ENCODE results near the gene DCTN1. TPM values are rescaled to one million over a fixed set of nuclear protein-coding genes. Genes with fewer than 3 reads are reported as not detected.
"Not testable (repeated sequence)": the region's sequence is repeated elsewhere in the genome, so short reads cannot be mapped to it uniquely, and the experiment has no call there.

DCTN1 gene
- total and polyA plus RNA-seq, 2 donors (not counting 3 experiments of a cell fraction or from before 2014, with no cell fraction given) = 130 to 170 TPM

- Histone ChIP-seq H2AFZ (ENCODE audit: low read depth, low read length) (no peak within 1 kb of the TSS), H3K4me2 (ENCODE audit: insufficient read depth, low read length) (no peak within 1 kb of the TSS), H3K4me1 (ENCODE audit: control insufficient read depth, extremely low read depth, insufficient read depth, low read length) (no peaks in the 10 kb centered on the region), H3K27me3 (ENCODE audit: control insufficient read depth in 2 of 2, insufficient read depth in 2 of 2, low read length in 2 of 2) (peaks cover 11 to 15% of the 10 kb centered on the region in 2 experiments), H3K9me1 (replicated peaks; ENCODE audit: control insufficient read depth, extremely low read depth, insufficient read depth, low read length) (no peaks in the 10 kb centered on the region), H4K20me1 (replicated peaks; ENCODE audit: control insufficient read depth, extremely low read depth, insufficient read depth, low read length) (no peaks in the 10 kb centered on the region), H3K9ac (replicated peaks; ENCODE audit: extremely low read depth, insufficient read depth, low read length) (no peak within 1 kb of the TSS), H3K36me3 (ENCODE audit: control insufficient read depth in 2 of 2, extremely low read depth in 1 of 2, insufficient read depth in 2 of 2, low read length in 2 of 2) (no peaks in the 10 kb centered on the region), H3K4me3 (replicated peaks in 1 of 3; ENCODE audit: insufficient read depth in 1 of 3, low read depth in 1 of 3, low read length in 3 of 3) (no peak within 1 kb of the TSS), H3K79me2 (ENCODE audit: control insufficient read depth, insufficient read depth, low read length) (no peaks in the 10 kb centered on the region), H3K27ac (ENCODE audit: insufficient read depth, low read depth, low read length) (no peak within 1 kb of the TSS), H3K9me3 (replicated peaks; ENCODE audit: control insufficient read depth, insufficient read depth, low read length) (no peaks in the 10 kb centered on the region)
- BruUV-seq (replicated peaks) = no TSS peak
- FAIRE-seq (no peak), DNase-seq (ENCODE audit: low read depth, low spot score) (no peak)
- CTCF ChIA-PET = interaction anchor here (1.3 to 6.9 kb wide), 2 partner anchors 9 to 93 kb away, joined by 3 to 53 read pairs; no protein-coding TSS in a partner anchor
- no peak for TF ChIP-seq POLR2A (IDR thresholded peaks at IDR 0.05; ENCODE audit: low read depth, low read length)
- TF ChIP-seq EZH2 (IDR thresholded peaks at IDR 0.05; ENCODE audit: borderline replicate concordance, low read depth, low read length, severe bottlenecking) = no peak
- no peak for TF ChIP-seq POLR2AphosphoS5 (IDR thresholded peaks at IDR 0.05; ENCODE audit: insufficient read depth, low read depth, low read length)
- no peak for TF ChIP-seq JUN (IDR thresholded peaks at IDR 0.05; ENCODE audit: borderline replicate concordance, insufficient read depth, insufficient read length, low read depth)
- no peak for TF ChIP-seq FOS (IDR thresholded peaks at IDR 0.05; ENCODE audit: borderline replicate concordance, insufficient read depth, low read length)
- no peak for TF ChIP-seq CTCF (IDR thresholded peaks at IDR 0.05; ENCODE audit: extremely low read depth in 1 of 2, insufficient read depth in 1 of 2, low read depth in 1 of 2, low read length in 2 of 2)
- no peak for TF ChIP-seq GATA2 (IDR thresholded peaks at IDR 0.05; ENCODE audit: insufficient read depth, insufficient read length, low read depth, low read length)
- no peak for TF ChIP-seq MAX (IDR thresholded peaks at IDR 0.05; ENCODE audit: insufficient read depth, insufficient read length)
- no peak for TF ChIP-seq MYC (IDR thresholded peaks at IDR 0.05; ENCODE audit: low read depth, low read length)
- dilution Hi-C loops (cut with MboI; ENCODE audit: extremely low pct_ligation_motif_present, low sequenced_read_pairs) (no loop called here), intact Hi-C loops (cut with micrococcal nuclease) (no loop called here)
- POLR2A ChIA-PET = no interaction called here
These were observed 36.8 kb downstream of the DCTN1 start, which contains the start of gene SLC4A5 for GRCh38 chr2:74343316-74343715. TSS of gene SLC4A5 (minus strand) at chr2:74343416. CDS start at chr2:74315023, 28,393 bp downstream.

- H3K4me2 ChIP-seq (ENCODE audit: insufficient read depth, low read length); H3K4me1 ChIP-seq (ENCODE audit: control insufficient read depth, extremely low read depth, insufficient read depth, low read length); BruUV-seq (replicated peaks); H3K36me3 ChIP-seq (ENCODE audit: control insufficient read depth in 2 of 2, extremely low read depth in 1 of 2, insufficient read depth in 2 of 2, low read length in 2 of 2); dilution Hi-C loops (cut with MboI; ENCODE audit: extremely low pct_ligation_motif_present, low sequenced_read_pairs); H3K9me3 ChIP-seq (replicated peaks; ENCODE audit: control insufficient read depth, insufficient read depth, low read length); H3K27ac ChIP-seq (ENCODE audit: insufficient read depth, low read depth, low read length); DNase-seq (ENCODE audit: low read depth, low spot score); POLR2A ChIA-PET; FAIRE-seq; H2AFZ ChIP-seq (ENCODE audit: low read depth, low read length); H4K20me1 ChIP-seq (replicated peaks; ENCODE audit: control insufficient read depth, extremely low read depth, insufficient read depth, low read length); H3K9me1 ChIP-seq (replicated peaks; ENCODE audit: control insufficient read depth, extremely low read depth, insufficient read depth, low read length); H3K79me2 ChIP-seq (ENCODE audit: control insufficient read depth, insufficient read depth, low read length); H3K4me3 ChIP-seq (replicated peaks in 1 of 3; ENCODE audit: insufficient read depth in 1 of 3, low read depth in 1 of 3, low read length in 3 of 3); H3K9ac ChIP-seq (replicated peaks; ENCODE audit: extremely low read depth, insufficient read depth, low read length); H3K27me3 ChIP-seq (ENCODE audit: control insufficient read depth in 2 of 2, insufficient read depth in 2 of 2, low read length in 2 of 2): not testable (repeated sequence)
- intact Hi-C loops (cut with micrococcal nuclease) = loop anchor here (5.0 kb wide), 2 partner anchors 56 to 251 kb away; no protein-coding TSS in a partner anchor
- CTCF ChIA-PET = interaction anchor here (0.8 to 5.4 kb wide), 8 partner anchors 9 to 656 kb away, joined by 3 to 110 read pairs (median 42); partner anchors contain the start of genes SLC4A5 and STAMBP
These were observed 43.9 kb downstream of the DCTN1 start for GRCh38 chr2:74336227-74336626.
